ENCODE data around the gene COL23A1.

DNA sequence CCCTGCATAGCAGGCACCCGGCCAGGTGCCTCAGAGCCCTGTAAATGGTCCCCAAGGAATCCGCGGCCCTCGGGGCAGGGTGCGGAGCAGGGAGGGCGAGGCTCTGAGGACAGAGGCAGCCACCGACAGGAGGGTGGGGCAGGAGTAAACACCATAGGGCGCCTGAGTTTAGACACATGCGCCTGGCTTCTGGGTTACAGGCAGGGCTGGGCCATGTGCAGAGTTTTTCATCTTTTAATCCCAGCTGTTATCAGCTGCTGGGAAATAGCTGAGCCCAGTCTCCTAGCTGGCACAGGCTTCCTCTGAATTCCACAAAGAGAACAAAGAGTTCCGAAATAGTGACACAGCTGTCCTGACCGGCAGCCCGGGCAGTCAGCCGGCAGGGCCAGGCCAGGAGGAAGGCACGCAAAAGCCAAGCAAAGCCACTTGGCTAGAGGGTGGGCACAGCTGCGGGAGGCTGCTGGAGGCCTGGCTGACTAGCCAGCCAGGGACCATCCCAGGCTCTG is 258.6 kb downstream of the COL23A1 start:
- TF ChIP-seq EZH2 (IDR thresholded peaks at IDR 0.05) (no peak), POLR2AphosphoS5 (IDR thresholded peaks at IDR 0.05; ENCODE audit: borderline replicate concordance, low read depth, low read length) (no peak), FOXP2 (optimal IDR thresholded peaks at IDR 0.05; ENCODE audit: control extremely low read depth, extremely low read length, insufficient read depth) (no peak)

Measured in SK-N-MC (cell line).